Central memory CD8-positive, alpha-beta T cell (primary cell): ENCODE data around the gene ST3GAL2.
A peak's percentile ranks its signal among the peaks of the same experiment; 100 is the strongest.
"Not testable (repeated sequence)": the region's sequence is repeated elsewhere in the genome, so short reads cannot be mapped to it uniquely, and the experiment has no call there.

Source experiments
- ATAC-seq: fragments of 150-1000 bp; cut with Tn5 transposase; replicated peaks from 2 replicates; pipeline ENCODE4 v1.10.0; 2022; ENCODE audit warnings: mild to moderate bottlenecking, moderate FRiP score, moderate number of reproducible peaks; ENCODE audit not compliant: poor library complexity, severe bottlenecking; ENCODE audit errors: extremely low read depth
- DNase-seq, 2 donors: peaks; one replicate each; pipeline ENCODE4 v3.0.0; 2021; ENCODE audit warnings: low spot score in 2 of 2
- H3K27ac Mint-ChIP-seq: one replicate; pipeline ENCODE4 v1.8.0; 2022; ENCODE audit warnings: low read depth, mild to moderate bottlenecking, moderate library complexity, mixed read lengths
- H3K27me3 Mint-ChIP-seq: one replicate; pipeline ENCODE4 v1.8.0; 2022; ENCODE audit warnings: mixed read lengths
- H3K36me3 Mint-ChIP-seq: one replicate; pipeline ENCODE4 v1.8.0; 2022; ENCODE audit warnings: mild to moderate bottlenecking, moderate library complexity, mixed read lengths; ENCODE audit not compliant: insufficient read depth
- H3K4me1 Mint-ChIP-seq: one replicate; pipeline ENCODE4 v1.8.0; 2022; ENCODE audit warnings: mixed read lengths
- H3K4me3 Mint-ChIP-seq: one replicate; pipeline ENCODE4 v1.8.0; 2022; ENCODE audit warnings: mild to moderate bottlenecking, moderate library complexity, mixed read lengths
- H3K9me3 Mint-ChIP-seq: one replicate; pipeline ENCODE4 v1.8.0; 2022; ENCODE audit warnings: mixed read lengths

Gene ST3GAL2

GRCh38 chr16:70393662-70394061, 45.2 kb downstream of the ST3GAL2 start:
- ATAC-seq: no peak
- Mint-ChIP-seq H3K9me3 (no peaks in the 10 kb centered on the region), H3K4me1 (no peaks in the 10 kb centered on the region), H3K27me3 (no peaks in the 10 kb centered on the region), H3K27ac (no peak overlapping the region), H3K36me3 (peaks cover 6% of the 10 kb centered on the region), H3K4me3 (no peak overlapping the region)
- DNase-seq: no peak

GRCh38 chr16:70392606-70393005, 46.3 kb downstream of the ST3GAL2 start:
- H3K27ac Mint-ChIP-seq: no peak overlapping the region
- H3K4me3 Mint-ChIP-seq: no peak overlapping the region
- H3K27me3 Mint-ChIP-seq: no peaks in the 10 kb centered on the region
- ATAC-seq: no peak
- H3K9me3 Mint-ChIP-seq: no peaks in the 10 kb centered on the region
- peaks cover 7% of the 10 kb centered on the region for H3K36me3 Mint-ChIP-seq
- H3K4me1 Mint-ChIP-seq: no peaks in the 10 kb centered on the region
- DNase-seq: no peak

- H3K27me3 Mint-ChIP-seq: no peaks in the 10 kb centered on the region
Measured at GRCh38 chr16:70391881-70392481, 46.9 kb downstream of the ST3GAL2 start.

GRCh38 chr16:70391446-70391845, 47.5 kb downstream of the ST3GAL2 start:
- no peak overlapping the region for H3K27ac Mint-ChIP-seq
- no peaks in the 10 kb centered on the region for H3K9me3 Mint-ChIP-seq
- no peak overlapping the region for H3K4me3 Mint-ChIP-seq
- H3K36me3 Mint-ChIP-seq: peaks cover 9% of the 10 kb centered on the region
- H3K27me3 Mint-ChIP-seq: no peaks in the 10 kb centered on the region
- no peak for ATAC-seq
- DNase-seq: no peak
- H3K4me1 Mint-ChIP-seq: no peaks in the 10 kb centered on the region

More at GRCh38 chr16:70391881-70392481, 46.9 kb downstream of the ST3GAL2 start:
- Mint-ChIP-seq H3K27ac (no peak overlapping the region), H3K4me1 (no peaks in the 10 kb centered on the region), H3K9me3 (no peaks in the 10 kb centered on the region), H3K36me3 (peaks cover 10% of the 10 kb centered on the region), H3K4me3 (no peak overlapping the region)
- ATAC-seq (no peak), DNase-seq (no peak)

GRCh38 chr16:70390774-70391173, 48.1 kb downstream of the ST3GAL2 start:
- DNase-seq: no peak
- no peak for ATAC-seq
- Mint-ChIP-seq H3K4me1 (no peaks in the 10 kb centered on the region), H3K27ac (no peak overlapping the region), H3K9me3 (no peaks in the 10 kb centered on the region), H3K4me3 (no peak overlapping the region), H3K27me3 (no peaks in the 10 kb centered on the region), H3K36me3 (peaks cover 11% of the 10 kb centered on the region)

- H3K4me3 Mint-ChIP-seq: no peak overlapping the region
- no peaks in the 10 kb centered on the region for H3K4me1 Mint-ChIP-seq
- H3K9me3 Mint-ChIP-seq: no peaks in the 10 kb centered on the region
- peak overlapping the region; percentile 41 for H3K27ac Mint-ChIP-seq
- no peaks in the 10 kb centered on the region for H3K27me3 Mint-ChIP-seq
- DNase-seq (no peak), ATAC-seq (no peak)
- H3K36me3 Mint-ChIP-seq: peaks cover 13% of the 10 kb centered on the region
Measured at GRCh38 chr16:70388006-70388680, 50.8 kb downstream of the ST3GAL2 start.

GRCh38 chr16:70386289-70386986, 52.5 kb downstream of the ST3GAL2 start:
- peaks cover 13% of the 10 kb centered on the region for H3K36me3 Mint-ChIP-seq
- not testable (repeated sequence) for H3K27ac Mint-ChIP-seq, DNase-seq, H3K4me1 Mint-ChIP-seq, ATAC-seq, H3K4me3 Mint-ChIP-seq, H3K27me3 Mint-ChIP-seq, H3K9me3 Mint-ChIP-seq

- no peak overlapping the region for H3K4me3 Mint-ChIP-seq
- no peak for ATAC-seq
- peaks cover 7% of the 10 kb centered on the region for H3K4me1 Mint-ChIP-seq
- DNase-seq: no peak
- H3K27ac Mint-ChIP-seq: peak overlapping the region; percentile 55
- H3K27me3 Mint-ChIP-seq: no peaks in the 10 kb centered on the region
- H3K9me3 Mint-ChIP-seq: no peaks in the 10 kb centered on the region
- peaks cover 19% of the 10 kb centered on the region for H3K36me3 Mint-ChIP-seq
Measured at GRCh38 chr16:70383421-70383960, 55.4 kb downstream of the ST3GAL2 start.

- DNase-seq: no peak
- peaks cover 7% of the 10 kb centered on the region for H3K4me1 Mint-ChIP-seq
Measured at GRCh38 chr16:70381604-70382342, 57.1 kb downstream of the ST3GAL2 start.

GRCh38 chr16:70380919-70381603, 57.8 kb downstream of the ST3GAL2 start:
- H3K4me3 Mint-ChIP-seq: peak overlapping the region; percentile 88
- ATAC-seq (peak; percentile 94), DNase-seq (peak; percentile 86 to 92)
- peak overlapping the region; percentile 93 for H3K27ac Mint-ChIP-seq
- no peaks in the 10 kb centered on the region for H3K27me3 Mint-ChIP-seq
- peaks cover 7% of the 10 kb centered on the region for H3K4me1 Mint-ChIP-seq
- peaks cover 21% of the 10 kb centered on the region for H3K36me3 Mint-ChIP-seq
- H3K9me3 Mint-ChIP-seq: no peaks in the 10 kb centered on the region

More at GRCh38 chr16:70381604-70382342, 57.1 kb downstream of the ST3GAL2 start:
- Mint-ChIP-seq H3K9me3 (no peaks in the 10 kb centered on the region), H3K27me3 (no peaks in the 10 kb centered on the region), H3K4me3 (peak overlapping the region; percentile 88), H3K27ac (peak overlapping the region; percentile 93), H3K36me3 (peaks cover 19% of the 10 kb centered on the region)
- peak; percentile 10 for ATAC-seq

- Mint-ChIP-seq H3K9me3 (no peaks in the 10 kb centered on the region), H3K36me3 (peaks cover 24% of the 10 kb centered on the region), H3K27me3 (no peaks in the 10 kb centered on the region), H3K27ac (peak overlapping the region; percentile 41), H3K4me3 (peak overlapping the region; percentile 88), H3K4me1 (peaks cover 7% of the 10 kb centered on the region)
- ATAC-seq: peak; percentile 37
- DNase-seq: peak; percentile 35 to 57
Measured at GRCh38 chr16:70380248-70380918, 58.5 kb downstream of the ST3GAL2 start.
